HG02973 (cell line): ENCODE data around the gene TFDP3.

Experiments
- ATAC-seq: cut with Tn5 transposase; IDR thresholded peaks from one replicate; pipeline ENCODE4 v1.9.1; 2021; ENCODE audit warnings: moderate library complexity; ENCODE audit not compliant: unreplicated experiment

TFDP3 gene

GRCh38 chrX:133188631-133189030, 29.5 kb downstream of the TFDP3 start:
- no peak for ATAC-seq

GRCh38 chrX:133185938-133186337, 32.2 kb downstream of the TFDP3 start:
- ATAC-seq = no peak

GRCh38 chrX:133185119-133185518, 33.0 kb downstream of the TFDP3 start:
- ATAC-seq = no peak

GRCh38 chrX:133183806-133184205, 34.3 kb downstream of the TFDP3 start:
- no peak for ATAC-seq

GRCh38 chrX:133179500-133179899, 38.7 kb downstream of the TFDP3 start:
- ATAC-seq = no peak

GRCh38 chrX:133177202-133177601, 41.0 kb downstream of the TFDP3 start:
- no peak for ATAC-seq

GRCh38 chrX:133175605-133176004, 42.5 kb downstream of the TFDP3 start:
- ATAC-seq = no peak

GRCh38 chrX:133175162-133175561, 43.0 kb downstream of the TFDP3 start:
- no peak for ATAC-seq

- ATAC-seq = no peak
Measured at GRCh38 chrX:133171962-133172708, 46.0 kb downstream of the TFDP3 start.
